Loucy (cell line): Measurements from ENCODE around the gene CUL1.

ENCODE experiments used
- CTCF ChIP-seq: fragments of 200-600 bp; sonication (generic); conservative IDR thresholded peaks from 2 replicates; pipeline ENCODE4 v1.5.1; 2014; ENCODE audit warnings: mild to moderate bottlenecking, antibody characterized with exemption, low read length
- EZH2phosphoT487 ChIP-seq: fragments of 200-600 bp; IDR thresholded peaks from 2 replicates; pipeline ENCODE4 v1.6.1; 2018; ENCODE audit warnings: antibody characterized with exemption, mild to moderate bottlenecking, moderate library complexity, borderline replicate concordance

GRCh38 chr7:148706368-148706767 is 7.7 kb downstream of the CUL1 start:
- TF ChIP-seq CTCF (no peak), EZH2phosphoT487 (no peak)
